GM21717 (cell line): ENCODE data around the gene NEB.
"Not testable (repeated sequence)": the region's sequence is repeated elsewhere in the genome, so short reads cannot be mapped to it uniquely, and the experiment has no call there.

ENCODE experiments used
- ATAC-seq: cut with Tn5 transposase; IDR thresholded peaks from one replicate; pipeline ENCODE4 v1.9.1; 2021; ENCODE audit warnings: mild to moderate bottlenecking, moderate library complexity; ENCODE audit not compliant: unreplicated experiment

NEB gene

DNA sequence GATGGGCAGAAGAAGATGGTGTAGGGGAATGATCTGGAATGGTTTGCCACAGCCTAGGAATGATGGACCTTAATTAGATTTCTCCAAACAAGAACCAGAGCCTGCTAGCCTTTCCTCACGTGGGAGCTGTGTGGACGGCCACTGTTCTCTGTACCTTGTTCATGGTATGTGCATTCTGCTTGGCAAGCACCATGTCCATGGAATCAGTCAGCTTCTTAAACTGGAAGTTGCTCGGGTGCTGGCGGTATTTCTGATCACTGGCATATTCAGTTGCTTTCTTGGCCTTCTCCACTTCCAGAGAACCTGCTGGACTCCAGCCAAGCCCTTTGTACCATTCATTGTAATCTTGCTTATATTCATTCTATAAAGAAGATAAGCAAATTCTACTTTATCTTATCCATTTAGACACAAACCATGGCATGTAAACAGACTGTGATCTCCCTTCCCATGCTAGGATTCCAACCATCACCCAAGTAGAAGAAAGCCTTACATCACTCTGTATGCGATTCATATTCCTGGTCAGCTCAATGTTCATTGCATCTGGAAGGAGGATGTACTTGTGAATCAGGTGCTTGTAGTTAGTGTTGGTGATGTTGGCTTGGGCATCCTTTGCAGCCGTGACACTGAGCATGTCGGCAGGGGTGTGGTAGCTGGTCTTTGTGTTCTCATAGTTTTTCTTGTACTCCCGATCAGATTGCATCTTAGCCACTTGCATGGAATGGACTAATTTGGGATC lies 78.4 kb downstream of the NEB start:
- ATAC-seq = no peak

GRCh38 chr2:151654891-151655290 lies 79.4 kb downstream of the NEB start:
- no peak for ATAC-seq

- no peak for ATAC-seq
These were observed 80.2 kb downstream of the NEB start for GRCh38 chr2:151654085-151654484.

DNA sequence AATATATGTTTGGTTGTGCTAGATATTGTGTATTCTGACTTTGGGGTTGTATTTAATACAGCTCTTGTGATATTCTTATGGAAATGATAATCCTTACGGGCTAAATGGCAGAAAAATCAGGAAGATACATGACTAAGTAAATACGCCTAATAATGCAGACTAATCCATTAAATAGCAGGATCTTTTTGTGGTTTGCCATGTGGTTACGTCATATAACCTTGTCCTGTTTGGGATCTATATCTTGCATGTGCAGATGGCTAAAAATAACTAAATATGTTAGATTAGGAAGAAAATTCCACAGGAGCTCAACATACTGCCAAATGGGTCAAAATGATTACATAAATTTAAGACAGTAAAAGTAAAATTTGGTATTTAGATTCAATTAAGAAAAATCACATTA lies 83.0 kb downstream of the NEB start:
- ATAC-seq = no peak

DNA sequence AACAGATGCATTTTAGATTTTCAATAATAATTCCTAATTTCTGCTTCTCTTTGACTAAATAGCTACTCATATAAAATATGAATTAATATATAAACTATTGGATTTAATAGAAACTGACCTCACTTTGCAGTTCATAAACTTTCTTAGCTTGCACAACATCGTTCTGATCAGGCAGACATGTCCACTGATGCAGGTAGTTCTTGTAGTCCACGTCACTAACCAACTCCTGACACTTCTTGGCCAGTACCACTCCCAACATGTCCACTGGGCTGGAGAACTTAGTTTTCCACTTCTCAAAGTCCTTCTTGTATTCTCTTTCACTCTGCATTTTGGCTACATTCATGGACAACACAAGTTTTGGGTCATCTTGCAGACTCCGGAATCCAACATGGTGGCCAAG lies 83.8 kb downstream of the NEB start:
- ATAC-seq = no peak

DNA sequence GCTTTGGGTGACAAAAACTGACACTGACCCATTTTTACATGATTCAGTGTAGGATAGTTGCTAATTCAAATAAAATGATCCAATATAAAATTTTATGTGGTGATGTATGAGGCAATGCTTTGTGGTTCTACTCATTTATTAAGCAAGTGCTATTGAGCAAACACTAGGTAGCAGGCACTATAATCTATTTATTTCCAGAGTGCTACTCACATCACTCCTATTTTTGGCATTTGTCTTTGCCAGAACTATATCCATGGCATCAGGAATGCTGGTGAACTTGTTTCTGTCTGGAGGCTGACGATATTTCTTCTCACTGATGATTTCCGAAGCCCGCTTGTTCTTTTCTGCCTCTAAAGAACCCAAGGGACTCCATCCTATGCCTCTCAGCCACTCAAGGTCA lies 84.3 kb downstream of the NEB start:
- no peak for ATAC-seq

- no peak for ATAC-seq
These were observed 84.9 kb downstream of the NEB start for GRCh38 chr2:151649400-151649799.

DNA sequence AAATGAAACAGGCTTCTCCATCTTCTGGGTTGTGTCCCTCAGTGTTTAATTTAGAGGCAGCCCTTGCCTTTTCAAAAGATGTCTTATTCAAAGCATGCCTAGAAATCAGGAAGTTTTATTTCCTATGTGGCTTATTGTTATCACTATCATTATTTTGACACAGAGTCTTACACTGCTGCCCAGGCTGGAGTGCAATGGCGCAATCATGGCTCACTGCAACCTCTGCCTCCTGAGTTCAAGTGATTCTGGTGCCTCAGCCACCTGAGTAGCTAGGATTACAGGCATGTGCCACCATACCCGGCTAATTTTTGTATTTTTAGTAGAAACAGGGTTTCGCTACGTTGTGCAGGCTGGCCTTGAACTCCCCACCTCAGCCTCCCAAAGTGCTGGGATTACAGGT lies 87.8 kb downstream of the NEB start:
- ATAC-seq = not testable (repeated sequence)

DNA sequence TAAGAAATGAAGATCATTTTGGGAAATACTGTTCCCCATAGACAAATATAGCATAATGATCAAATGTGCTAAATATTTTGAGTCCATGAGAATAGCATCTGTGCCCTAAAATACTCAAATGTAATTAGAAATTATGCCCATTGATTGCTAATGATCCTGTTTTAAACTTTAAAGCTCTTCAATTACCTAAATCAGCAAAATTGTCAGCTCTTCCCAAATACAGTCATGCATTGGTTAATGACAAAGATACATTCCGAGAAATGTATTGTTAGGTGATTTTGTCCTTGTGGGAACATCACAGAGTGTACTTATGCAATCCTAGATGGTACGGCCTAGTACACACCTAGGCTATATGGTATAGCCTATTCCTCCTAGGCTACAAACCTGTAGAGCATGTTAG lies 89.7 kb downstream of the NEB start:
- ATAC-seq = no peak

GRCh38 chr2:151641895-151642294 lies 92.4 kb downstream of the NEB start:
- not testable (repeated sequence) for ATAC-seq

DNA sequence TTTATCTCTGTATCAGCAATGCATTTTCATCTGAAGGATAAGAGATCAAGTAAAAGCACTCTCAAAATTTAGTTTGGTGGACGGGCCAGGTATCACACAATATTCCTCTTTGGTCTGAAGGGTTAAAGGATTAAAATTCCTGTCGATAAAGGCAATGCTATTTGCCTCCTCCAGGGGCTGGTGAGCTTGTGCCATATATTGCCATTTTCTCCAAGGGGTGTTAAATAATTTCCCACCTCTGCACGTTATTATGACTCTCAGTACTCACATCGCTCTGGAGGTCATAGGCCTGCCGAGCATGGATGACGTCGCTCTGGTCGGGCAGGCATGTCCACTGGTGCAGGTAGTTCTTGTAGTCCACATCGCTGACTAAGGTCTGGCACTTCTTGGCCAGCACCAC lies 94.2 kb downstream of the NEB start:
- ATAC-seq = no peak

- ATAC-seq = no peak
These were observed 95.3 kb downstream of the NEB start for GRCh38 chr2:151638990-151639389.

GRCh38 chr2:151638191-151638933 lies 95.9 kb downstream of the NEB start:
- ATAC-seq = peak; percentile 69

DNA sequence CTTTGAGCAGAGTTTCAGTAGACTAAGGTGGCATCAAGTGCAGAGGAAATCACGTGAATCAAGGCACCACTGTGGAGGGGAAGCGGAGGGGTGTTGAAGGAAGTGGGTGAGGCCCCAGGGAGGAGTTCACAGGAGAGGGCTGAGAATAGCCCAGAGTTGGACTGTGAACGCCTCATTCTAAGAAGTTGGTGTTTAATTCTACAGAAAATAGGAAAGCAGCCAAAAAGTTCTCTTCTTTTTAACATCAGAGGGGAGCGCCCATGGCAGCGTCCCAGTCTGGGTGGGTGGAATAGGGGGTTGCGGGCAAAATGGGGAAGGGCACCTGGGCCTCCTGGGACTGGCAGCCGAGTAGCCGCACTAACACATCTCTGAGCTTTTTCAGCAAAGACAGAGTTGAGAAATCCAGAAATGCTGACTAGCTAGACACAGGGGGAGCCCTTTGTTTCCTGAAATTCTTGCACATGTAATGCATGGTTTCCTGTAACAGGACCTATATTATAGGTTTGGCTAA lies 97.0 kb downstream of the NEB start:
- ATAC-seq = peak; percentile 72

GRCh38 chr2:151634736-151635467 lies 99.4 kb downstream of the NEB start:
- ATAC-seq = no peak

DNA sequence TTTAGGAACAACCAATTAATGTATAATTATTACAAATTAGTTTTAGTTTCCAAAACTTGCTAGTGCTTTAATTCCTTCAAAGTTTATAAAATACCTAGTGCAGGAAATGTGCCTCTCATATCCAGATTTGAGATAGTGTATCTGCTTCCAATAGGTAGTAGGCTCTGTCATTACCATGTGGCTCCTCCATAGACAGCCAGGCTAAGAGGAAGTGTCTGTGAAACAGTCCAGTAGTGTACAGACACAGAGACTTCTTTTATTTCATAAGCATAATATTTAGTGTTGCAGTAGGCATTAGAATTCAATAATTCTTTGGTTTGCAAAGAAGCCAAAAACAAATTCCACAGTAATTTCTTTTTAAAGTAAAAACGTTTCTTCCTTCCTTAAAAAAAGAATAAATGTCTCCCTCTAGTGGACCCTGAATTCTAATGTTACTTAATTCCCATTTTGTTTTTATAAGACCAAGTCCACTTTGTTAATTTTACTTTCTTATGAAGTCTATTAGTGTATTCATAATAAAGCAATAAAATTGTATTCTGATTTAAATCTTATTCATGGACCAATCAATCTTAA lies 101.2 kb downstream of the NEB start:
- no peak for ATAC-seq

DNA sequence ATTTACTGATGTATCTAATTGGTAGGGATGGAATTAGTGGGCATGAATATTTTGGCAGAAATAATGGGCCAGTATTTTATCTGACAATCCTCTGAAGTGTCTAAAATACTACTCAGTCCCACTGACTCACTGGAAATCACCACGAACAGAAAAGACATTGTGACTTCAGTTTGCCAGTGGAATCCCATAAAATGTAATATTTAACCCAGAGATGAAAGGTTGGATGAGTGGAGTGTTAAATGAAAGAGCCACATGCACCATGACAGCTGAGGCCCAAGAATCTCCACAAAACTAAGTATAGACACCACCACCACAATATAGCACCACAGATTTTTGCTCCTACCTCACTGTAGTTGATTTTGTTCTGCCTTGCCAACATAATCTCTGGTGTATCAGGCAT lies 103.9 kb downstream of the NEB start:
- no peak for ATAC-seq

DNA sequence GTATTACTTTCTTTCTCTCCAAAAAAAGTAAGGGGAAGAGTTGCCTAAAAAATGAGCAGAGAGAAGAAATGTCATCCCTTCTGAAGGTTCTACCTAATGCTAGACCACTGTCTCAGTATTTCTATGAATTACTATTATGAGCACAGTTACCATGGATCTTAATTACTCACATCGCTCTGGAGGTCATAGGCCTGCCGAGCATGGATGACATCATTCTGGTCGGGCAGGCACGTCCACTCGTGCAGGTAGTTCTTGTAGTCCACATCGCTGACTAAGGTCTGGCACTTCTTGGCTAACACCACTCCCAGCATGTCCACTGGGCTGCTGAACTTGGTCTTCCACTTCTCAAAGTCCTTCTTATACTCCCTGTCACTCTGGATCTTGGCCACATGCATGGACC lies 106.9 kb downstream of the NEB start:
- ATAC-seq = no peak

DNA sequence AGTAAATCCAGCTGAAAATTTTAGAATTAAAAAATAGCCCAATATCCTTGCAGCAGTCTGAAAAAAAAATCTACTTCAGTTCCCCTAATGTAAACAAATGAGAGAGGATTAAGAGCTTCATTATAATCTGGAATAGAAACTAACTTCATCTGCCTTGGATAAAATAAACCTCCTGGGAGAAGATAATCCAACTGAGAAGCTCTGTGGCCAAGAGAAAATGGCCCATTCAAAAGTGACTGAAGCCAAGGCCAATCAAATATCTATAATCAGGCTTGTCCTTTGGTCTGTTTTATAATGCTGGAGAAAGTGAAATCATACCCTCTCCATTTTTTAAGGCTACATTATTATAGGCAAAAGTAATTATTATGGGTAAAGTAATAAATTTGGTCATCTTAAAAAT lies 110.0 kb downstream of the NEB start:
- ATAC-seq = no peak

DNA sequence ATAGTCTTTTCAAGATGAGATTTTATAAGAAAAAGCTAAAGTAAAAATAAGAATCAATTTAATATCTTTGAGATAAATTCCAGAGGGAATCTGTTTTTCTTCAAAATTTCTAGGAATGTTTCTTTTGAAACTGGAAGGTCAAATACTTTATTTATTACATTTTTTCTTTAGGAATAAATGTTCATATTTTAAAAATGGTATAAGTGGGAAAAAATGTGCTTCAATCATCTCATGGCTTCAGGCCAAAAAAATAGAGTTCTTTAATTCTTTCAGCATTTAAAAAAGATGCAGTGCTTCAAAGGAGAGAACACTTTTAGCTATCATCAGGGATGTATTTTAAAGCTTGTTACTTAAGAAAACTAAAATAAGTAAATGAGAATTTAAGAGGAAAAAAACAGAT lies 110.6 kb downstream of the NEB start:
- no peak for ATAC-seq

DNA sequence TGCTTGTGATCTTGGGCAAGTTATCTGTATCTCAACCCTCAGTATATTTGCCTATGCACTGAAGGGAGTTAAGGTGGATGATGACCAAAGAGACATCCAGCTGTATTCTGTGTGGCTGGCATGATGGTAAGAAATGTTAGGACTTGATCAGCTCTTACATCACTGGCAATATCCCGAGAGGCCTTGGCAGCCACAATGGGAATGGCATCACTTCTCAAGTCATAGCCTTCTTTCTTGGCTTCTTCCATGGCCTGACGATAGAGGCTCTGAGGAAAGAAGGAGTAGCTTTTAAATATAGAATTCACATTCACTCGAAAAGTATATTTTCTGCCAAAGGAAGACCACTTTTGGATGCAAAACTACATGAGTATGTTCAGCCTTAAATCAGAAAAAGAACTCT lies 113.5 kb downstream of the NEB start:
- no peak for ATAC-seq
